NCI-H146 (cell line): ENCODE measurements around the gene ATF4.

ENCODE experiments used
- DNase-seq: peaks from one replicate; lab custom pipeline; 2025; lab: John Stamatoyannopoulos, UW

Gene ATF4

GRCh38 chr22:39558950-39559349 is 38.6 kb downstream of the ATF4 start:
- DNase-seq: no peak

DNA sequence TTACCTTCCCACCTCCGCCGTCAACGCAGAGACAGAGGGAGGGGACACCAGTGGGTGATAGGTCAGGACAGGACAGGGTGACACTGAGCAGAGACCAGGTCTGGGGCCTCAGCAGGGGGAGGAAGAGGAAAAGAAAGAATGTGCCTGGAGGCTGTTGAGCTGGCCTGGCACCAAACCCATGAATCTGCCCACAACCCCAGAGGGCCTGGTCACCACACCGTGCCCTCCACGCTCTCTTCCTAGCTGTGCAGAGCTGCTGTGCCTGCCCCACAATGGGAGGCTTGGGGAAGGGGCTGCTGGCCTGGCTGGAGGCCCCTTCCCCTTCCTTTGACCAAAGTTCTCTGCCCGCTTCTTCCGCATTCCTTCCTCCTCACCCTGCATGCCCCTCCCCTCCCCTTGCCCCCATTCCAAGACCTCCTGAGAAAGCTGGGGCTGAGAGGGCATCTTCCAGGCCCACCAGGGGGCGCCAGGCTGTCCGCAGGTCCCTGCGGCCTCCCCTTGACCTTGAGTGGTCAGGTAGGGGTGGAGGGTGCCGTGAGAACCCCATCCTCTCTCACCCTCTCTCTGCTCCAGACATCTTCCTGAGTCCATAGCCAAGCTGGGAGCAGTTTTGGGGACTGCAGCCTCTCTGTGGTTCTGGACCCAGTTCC is 39.2 kb downstream of the ATF4 start:
- no peak for DNase-seq

DNA sequence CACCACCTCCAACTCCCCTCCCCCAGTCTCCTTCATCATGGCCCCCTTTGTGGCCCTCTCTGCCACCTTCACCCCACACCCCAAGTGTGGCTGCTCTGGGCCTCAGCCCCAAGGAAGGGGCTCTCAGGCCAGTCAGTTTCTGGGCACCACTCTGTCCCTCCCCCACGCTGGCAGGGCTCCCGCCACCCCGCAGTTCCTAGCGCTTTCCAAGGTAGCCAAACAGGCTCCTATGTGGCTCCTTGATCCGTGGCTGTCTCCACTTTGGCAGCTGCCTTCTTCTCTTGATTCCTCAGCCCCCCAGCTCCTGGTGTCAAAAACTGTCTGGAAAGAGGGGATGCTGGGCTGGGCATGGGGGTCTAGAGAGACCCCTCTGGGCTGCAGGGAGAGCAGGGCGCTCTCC is 39.8 kb downstream of the ATF4 start:
- no peak for DNase-seq

DNA sequence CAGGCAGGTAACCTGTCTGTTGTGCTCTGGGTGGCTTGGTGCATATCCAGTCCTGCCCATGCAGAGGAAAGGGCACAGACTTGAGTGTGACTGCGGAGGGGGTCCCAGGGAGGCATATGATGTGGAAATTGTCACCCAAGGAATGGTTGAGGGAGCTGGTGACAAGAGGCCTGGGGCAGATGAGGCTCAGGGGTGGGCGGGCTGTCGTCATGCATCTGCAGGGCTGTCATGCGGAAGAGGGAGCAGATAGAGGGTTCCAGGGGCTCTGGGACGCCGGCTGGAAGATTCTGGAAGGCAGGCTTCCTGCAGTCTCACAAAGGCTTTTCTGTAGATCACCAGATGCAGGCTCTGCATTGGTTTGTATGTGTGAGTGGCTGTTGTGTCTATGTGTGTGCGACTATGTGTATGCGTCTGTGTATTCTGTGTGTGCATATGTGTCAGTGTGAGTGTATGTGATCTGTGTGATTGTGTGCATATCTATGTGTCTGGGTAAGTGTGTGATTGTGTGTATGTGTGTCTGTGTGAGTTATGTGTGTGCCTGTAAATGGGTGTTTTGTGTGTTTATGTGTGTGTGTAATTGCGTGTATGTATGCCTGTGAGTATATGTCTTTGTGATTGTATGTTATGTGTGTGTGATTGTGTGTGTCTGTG is 42.6 kb downstream of the ATF4 start:
- DNase-seq: no peak

- DNase-seq: no peak
These were observed 43.4 kb downstream of the ATF4 start for GRCh38 chr22:39563571-39564428.

DNA sequence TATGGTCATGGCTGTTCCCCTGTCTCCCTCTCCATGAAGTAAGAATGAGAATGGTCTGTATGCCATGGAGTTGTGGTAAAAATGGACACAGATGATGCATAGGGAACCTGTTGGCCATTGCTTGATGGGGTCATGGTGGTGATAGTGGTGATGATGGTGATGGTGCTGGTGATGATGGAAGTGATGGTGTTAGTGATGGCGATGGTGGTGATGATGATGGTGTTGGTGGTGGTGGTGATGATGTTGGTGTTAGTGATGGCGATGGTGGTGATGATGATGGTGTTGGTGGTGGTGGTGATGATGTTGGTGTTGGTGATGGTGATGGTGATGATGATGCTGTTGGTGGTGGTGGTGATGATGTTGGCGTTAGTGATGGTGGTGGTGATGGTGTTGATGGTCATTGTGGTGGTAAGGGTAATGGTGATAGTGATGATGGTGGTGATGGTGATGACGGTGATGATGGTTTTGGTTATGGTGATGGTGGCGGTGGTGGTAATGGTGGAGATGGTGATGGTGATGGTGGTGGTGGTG is 45.1 kb downstream of the ATF4 start:
- no peak for DNase-seq

GRCh38 chr22:39567135-39567946 is 47.0 kb downstream of the ATF4 start:
- DNase-seq: no peak

GRCh38 chr22:39568278-39568981 is 48.1 kb downstream of the ATF4 start:
- no peak for DNase-seq

GRCh38 chr22:39569066-39569465 is 48.7 kb downstream of the ATF4 start:
- no peak for DNase-seq

GRCh38 chr22:39570226-39570625 is 49.9 kb downstream of the ATF4 start:
- no peak for DNase-seq

GRCh38 chr22:39570665-39571064 is 50.3 kb downstream of the ATF4 start, which contains the start of gene CACNA1I:
Gene CACNA1I (plus strand): TSS chr22:39570753. CDS start chr22:39570753, 0 bp downstream.
- DNase-seq: no peak

DNA sequence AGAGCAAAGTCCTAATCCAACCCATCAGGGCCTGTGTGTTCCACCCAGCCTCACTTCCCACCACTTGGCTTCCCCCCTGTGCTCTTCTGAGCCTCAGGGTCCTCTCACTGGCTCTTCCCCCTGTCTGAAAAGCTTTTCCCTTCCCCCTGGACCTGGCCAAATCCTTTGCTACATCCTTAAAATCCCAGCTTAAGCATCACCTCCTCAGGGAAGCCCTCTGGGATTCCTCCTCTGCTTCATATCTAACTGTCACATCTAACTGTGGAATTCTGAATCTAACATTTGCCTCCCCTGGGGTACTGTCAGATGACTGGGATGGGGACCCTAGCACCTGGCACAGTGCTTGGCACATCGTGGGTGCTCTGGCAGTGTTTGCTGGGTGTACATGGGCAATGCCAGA is 51.2 kb downstream of the ATF4 start:
- no peak for DNase-seq
